Activated B cell treated with CpG ODN at 0.5 μM for 24 hours (primary cell): ENCODE measurements around the gene CERS1. TPM values are rescaled to one million over a fixed set of nuclear protein-coding genes. Genes with fewer than 3 reads are reported as not detected.

Experiments
- ATAC-seq: fragments of 200-7000 bp; cut with Tn5 transposase; one replicate; pipeline ENCODE4 v1.10.0; 2021; ENCODE audit warnings: low read depth, mild to moderate bottlenecking, moderate library complexity
- CTCF ChIA-PET: fragments of 350-600 bp; sonication (Branson Sonifier 250); formaldehyde crosslinking; loops from one replicate; lab custom pipeline; 2021; ENCODE audit warnings: antibody characterized with exemption; lab: Charles Lee
- POLR2A ChIA-PET: fragments of 350-600 bp; sonication (Branson Sonifier 250); formaldehyde crosslinking; loops from one replicate; lab custom pipeline; 2021; ENCODE audit warnings: antibody characterized with exemption; lab: Charles Lee
- DNase-seq: peaks from one replicate; pipeline ENCODE4 v3.0.0; 2022
- H3K27ac Mint-ChIP-seq: one replicate; pipeline ENCODE4 v1.8.0; 2020; ENCODE audit warnings: mixed read lengths
- H3K27me3 Mint-ChIP-seq: one replicate; pipeline ENCODE4 v1.8.0; 2021; ENCODE audit warnings: mixed read lengths
- H3K36me3 Mint-ChIP-seq: one replicate; pipeline ENCODE4 v1.8.0; 2021; ENCODE audit warnings: low read depth, mixed read lengths
- H3K4me1 Mint-ChIP-seq: one replicate; pipeline ENCODE4 v1.8.0; 2021; ENCODE audit warnings: mixed read lengths
- H3K4me3 Mint-ChIP-seq: one replicate; pipeline ENCODE4 v1.8.0; 2020; ENCODE audit warnings: mild to moderate bottlenecking, mixed read lengths
- H3K9me3 Mint-ChIP-seq: one replicate; pipeline ENCODE4 v1.8.0; 2020; ENCODE audit warnings: mixed read lengths
- intact Hi-C: fragments of 100-400 bp; cut with micrococcal nuclease; formaldehyde crosslinking; loops from one replicate; pipeline ENCODE4 v1.15.1; 2024
- total RNA-seq: library from RNA; stranded (reverse); gene quantifications from 2 replicates; pipeline ENCODE4 v1.2.3, GENCODE V29; 2022
- TF ChIP-seq, protein P1 (sequence below): fragments of 200-600 bp; IDR thresholded peaks from one replicate; pipeline ENCODE4 v1.8.0; 2022; ENCODE audit warnings: antibody characterized with exemption, mild to moderate bottlenecking

CERS1 gene
- total RNA-seq, 1 donor from 2014 or later: not detected

DNA sequence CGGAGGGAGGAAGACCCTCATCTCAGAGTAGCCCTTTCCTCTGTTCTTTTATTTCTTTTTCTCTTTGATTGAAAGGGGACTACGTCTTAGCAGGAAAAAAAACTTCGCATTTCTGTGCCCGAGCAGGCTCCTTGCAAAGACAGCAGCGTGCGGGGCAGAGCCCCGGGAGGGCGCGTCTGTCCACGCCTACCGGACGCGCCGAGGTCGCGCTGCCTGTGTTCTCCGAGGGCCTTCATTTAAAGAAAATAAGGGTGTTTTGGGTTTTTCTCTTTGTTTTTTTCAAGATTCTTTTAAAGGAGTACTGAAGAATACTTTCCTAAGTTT is 29.2 kb downstream of the CERS1 start:
- DNase-seq (no peak), ATAC-seq (no peak)
- POLR2A ChIA-PET: no interaction called here
- peaks cover 7% of the 10 kb centered on the region for H3K27me3 Mint-ChIP-seq
- H3K4me3 Mint-ChIP-seq: no peak overlapping the region
- CTCF ChIA-PET: interaction anchor here (1.2 to 1.3 kb wide), 2 partner anchors 20 to 277 kb away, joined by 3 to 4 read pairs; no protein-coding TSS in a partner anchor
- peaks cover 11% of the 10 kb centered on the region for H3K4me1 Mint-ChIP-seq
- TF ChIP-seq, protein P1, sequence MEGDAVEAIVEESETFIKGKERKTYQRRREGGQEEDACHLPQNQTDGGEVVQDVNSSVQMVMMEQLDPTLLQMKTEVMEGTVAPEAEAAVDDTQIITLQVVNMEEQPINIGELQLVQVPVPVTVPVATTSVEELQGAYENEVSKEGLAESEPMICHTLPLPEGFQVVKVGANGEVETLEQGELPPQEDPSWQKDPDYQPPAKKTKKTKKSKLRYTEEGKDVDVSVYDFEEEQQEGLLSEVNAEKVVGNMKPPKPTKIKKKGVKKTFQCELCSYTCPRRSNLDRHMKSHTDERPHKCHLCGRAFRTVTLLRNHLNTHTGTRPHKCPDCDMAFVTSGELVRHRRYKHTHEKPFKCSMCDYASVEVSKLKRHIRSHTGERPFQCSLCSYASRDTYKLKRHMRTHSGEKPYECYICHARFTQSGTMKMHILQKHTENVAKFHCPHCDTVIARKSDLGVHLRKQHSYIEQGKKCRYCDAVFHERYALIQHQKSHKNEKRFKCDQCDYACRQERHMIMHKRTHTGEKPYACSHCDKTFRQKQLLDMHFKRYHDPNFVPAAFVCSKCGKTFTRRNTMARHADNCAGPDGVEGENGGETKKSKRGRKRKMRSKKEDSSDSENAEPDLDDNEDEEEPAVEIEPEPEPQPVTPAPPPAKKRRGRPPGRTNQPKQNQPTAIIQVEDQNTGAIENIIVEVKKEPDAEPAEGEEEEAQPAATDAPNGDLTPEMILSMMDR: no peak
- intact Hi-C loops: loop anchor here (1.0 kb wide), 2 partner anchors 272 to 346 kb away; no protein-coding TSS in a partner anchor
- H3K27ac Mint-ChIP-seq: no peak overlapping the region
- H3K9me3 Mint-ChIP-seq: no peaks in the 10 kb centered on the region
- H3K36me3 Mint-ChIP-seq: peaks cover 55% of the 10 kb centered on the region

DNA sequence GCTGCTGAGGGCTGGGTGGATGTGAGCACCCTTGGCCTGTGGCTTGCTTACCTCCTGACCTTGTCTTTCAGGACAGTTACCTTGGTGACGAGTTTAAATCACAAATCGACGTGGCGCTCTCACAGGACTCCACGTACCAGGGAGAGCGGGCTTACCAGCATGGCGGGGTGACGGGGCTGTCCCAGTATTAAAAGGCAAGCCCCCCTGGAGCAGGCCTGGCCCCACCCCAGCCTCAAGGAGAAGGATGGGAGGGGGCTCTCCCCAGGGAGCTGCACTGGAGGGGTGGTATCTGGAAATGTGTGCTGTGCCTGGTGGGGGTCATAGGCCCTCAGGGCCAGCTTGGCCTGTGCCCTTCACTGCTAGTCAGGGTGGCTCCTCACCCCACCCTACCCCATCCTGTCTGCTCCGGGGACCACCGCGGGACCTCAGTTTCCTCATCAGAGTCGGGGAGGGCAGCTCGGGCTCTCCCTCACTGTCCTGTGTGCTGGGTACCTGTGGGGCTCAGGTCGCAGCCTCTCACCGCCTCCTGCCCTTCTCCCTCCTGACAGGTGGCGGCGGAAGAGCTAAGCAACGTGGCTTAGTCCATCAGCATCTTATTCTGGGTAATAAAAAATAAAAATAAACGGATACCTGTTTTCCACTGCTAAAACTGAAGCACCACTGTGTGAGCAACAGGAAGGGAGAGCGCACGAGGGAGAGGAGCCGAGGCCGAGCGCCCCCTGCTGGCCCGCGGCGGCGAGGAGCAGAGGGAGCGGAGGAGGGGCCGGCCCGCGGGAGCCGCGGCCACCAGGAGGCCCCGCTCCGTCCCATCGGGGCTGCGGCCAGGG is 29.8 kb downstream of the CERS1 start:
- peaks cover 15% of the 10 kb centered on the region for H3K4me1 Mint-ChIP-seq
- ATAC-seq (peak; percentile 82), DNase-seq (peak; percentile 64)
- CTCF ChIA-PET: interaction anchor here (0.8 to 1.3 kb wide), 3 partner anchors 19 to 346 kb away, joined by 3 to 4 read pairs (median 3); no protein-coding TSS in a partner anchor
- no peak overlapping the region for H3K4me3 Mint-ChIP-seq
- H3K27me3 Mint-ChIP-seq: peaks cover 4% of the 10 kb centered on the region
- TF ChIP-seq, protein P1: peak; percentile 60
- H3K27ac Mint-ChIP-seq: no peak overlapping the region
- intact Hi-C loops: loop anchor here (1.0 kb wide), 2 partner anchors 272 to 346 kb away; no protein-coding TSS in a partner anchor
- no peaks in the 10 kb centered on the region for H3K9me3 Mint-ChIP-seq
- POLR2A ChIA-PET: no interaction called here
- peaks cover 61% of the 10 kb centered on the region for H3K36me3 Mint-ChIP-seq

DNA sequence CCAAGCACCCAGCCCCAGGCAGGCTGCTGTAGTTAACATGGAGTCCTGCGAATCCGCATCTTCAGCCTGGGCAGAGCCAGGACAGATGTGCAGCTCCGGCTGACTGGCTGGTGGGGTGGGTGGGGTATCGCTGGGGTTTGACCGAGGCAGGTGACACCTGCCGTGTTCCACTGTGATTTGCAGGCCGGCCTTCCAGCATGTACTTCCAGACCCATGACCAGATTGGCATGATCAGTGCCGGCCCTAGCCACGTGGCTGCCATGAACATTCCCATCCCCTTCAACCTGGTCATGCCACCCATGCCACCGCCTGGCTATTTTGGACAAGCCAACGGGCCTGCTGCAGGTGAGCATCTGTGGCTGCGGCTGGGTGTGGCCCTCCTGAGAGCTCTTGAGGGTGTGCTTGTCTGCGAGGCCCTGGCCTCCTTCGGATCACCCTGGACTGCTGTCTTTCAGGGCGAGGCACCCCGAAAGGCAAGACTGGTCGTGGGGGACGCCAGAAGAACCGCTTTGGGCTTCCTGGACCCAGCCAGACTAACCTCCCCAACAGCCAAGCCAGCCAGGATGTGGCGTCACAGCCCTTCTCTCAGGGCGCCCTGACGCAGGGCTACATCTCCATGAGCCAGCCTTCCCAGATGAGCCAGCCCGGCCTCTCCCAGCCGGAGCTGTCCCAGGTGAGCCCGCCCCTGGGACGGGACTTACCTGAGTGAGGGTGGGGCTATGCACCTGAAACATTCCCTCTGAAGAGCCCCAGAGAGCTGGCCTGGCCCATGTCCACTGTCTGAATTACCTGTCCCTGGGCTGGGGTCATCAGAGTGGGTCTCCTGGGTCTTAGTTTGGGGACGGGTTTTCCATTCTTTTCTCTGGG is 30.6 kb downstream of the CERS1 start:
- TF ChIP-seq, protein P1: no peak
- Mint-ChIP-seq H3K27ac (no peak overlapping the region), H3K9me3 (no peaks in the 10 kb centered on the region), H3K4me3 (no peak overlapping the region), H3K36me3 (peaks cover 70% of the 10 kb centered on the region), H3K27me3 (no peaks in the 10 kb centered on the region), H3K4me1 (peaks cover 18% of the 10 kb centered on the region)
- DNase-seq (no peak), ATAC-seq (no peak)
- POLR2A ChIA-PET: no interaction called here
- CTCF ChIA-PET: interaction anchor here (0.8 kb wide), 1 partner anchor 345 kb away, joined by 3 read pairs; no protein-coding TSS in a partner anchor
- intact Hi-C loops: no loop called here

DNA sequence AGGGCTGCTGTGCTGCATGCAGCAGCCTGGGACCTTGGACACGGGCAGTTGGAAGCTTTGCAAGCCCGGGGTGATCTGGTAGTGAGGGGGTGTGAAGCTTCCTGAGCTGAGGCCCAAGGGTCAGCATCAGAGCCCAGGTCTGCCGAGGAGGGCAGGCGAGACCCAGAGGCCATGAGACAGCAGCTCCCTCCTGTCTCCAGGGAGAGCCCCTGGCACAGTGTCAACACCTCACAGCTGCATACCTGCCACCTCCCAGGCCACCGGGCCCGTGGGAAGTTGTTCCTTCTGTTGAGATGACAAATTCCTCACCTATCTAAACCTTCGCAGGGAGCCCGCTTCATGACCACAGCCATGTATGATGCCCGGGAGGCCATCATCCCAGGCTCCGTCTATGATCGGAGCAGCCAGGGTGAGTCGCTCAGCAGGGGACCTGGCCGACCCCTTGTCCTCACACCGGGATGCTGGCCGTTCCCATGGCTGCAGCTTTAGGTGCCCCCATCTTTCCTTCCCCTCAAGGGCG is 32.1 kb downstream of the CERS1 start:
- POLR2A ChIA-PET: interaction anchor here (0.6 to 1.0 kb wide), 2 partner anchors 16 to 20 kb away, joined by 3 read pairs; no protein-coding TSS in a partner anchor
- Mint-ChIP-seq H3K36me3 (peaks cover 82% of the 10 kb centered on the region), H3K27me3 (no peaks in the 10 kb centered on the region), H3K4me1 (peaks cover 18% of the 10 kb centered on the region), H3K4me3 (no peak overlapping the region), H3K27ac (no peak overlapping the region), H3K9me3 (no peaks in the 10 kb centered on the region)
- CTCF ChIA-PET: interaction anchor here (1.3 kb wide), 1 partner anchor 17 kb away, joined by 3 read pairs; no protein-coding TSS in a partner anchor
- ATAC-seq (no peak), DNase-seq (no peak)
- TF ChIP-seq, protein P1: no peak
- intact Hi-C loops: no loop called here
